ENCODE results near the gene SNU13.
"Not testable (repeated sequence)": the region's sequence is repeated elsewhere in the genome, so short reads cannot be mapped to it uniquely, and the experiment has no call there.

Gene SNU13

DNA sequence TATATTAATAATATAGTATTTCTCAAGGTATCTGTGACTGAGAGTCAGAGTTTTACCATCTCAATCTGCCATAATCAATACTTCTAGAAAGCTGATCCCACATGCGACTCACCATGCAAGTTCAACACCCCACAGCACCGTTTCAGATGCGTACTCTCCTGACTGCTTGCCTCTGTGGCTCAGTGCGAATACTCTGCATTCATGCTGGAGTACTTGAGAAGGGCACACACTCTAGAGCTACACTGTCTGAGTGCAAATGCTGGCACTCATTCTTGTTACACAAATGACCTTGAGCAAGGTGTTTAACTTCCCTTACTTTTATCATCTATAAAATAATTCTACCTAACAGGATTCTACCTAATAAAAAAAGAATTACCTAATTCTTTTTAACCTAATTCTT lies 12.5 kb downstream of the SNU13 start:
- DNase-seq: no peak

DNA sequence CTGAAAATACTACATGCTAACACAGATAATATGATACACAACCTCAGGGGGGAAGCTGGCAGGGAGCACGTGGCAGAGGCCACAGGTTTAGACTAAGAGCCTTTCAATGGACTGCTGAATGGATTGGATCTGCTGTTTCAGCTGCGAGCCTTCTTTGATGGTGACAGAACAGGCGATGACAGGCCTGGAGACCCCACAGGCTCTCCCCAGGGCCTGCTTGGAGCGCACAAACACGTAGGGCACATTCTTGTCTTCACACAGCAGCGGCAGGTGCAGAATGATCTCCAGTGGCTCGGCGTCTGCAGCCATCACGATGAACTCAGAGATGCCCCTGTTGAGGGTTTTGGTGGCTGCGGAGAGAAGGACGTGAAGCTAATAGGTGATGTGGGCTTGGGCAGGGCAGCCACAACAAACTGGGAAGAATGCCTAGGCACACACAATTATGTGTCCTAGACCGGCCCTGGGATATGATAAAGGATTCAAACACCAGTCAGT lies 13.8 kb downstream of the SNU13 start:
- DNase-seq: no peak

DNA sequence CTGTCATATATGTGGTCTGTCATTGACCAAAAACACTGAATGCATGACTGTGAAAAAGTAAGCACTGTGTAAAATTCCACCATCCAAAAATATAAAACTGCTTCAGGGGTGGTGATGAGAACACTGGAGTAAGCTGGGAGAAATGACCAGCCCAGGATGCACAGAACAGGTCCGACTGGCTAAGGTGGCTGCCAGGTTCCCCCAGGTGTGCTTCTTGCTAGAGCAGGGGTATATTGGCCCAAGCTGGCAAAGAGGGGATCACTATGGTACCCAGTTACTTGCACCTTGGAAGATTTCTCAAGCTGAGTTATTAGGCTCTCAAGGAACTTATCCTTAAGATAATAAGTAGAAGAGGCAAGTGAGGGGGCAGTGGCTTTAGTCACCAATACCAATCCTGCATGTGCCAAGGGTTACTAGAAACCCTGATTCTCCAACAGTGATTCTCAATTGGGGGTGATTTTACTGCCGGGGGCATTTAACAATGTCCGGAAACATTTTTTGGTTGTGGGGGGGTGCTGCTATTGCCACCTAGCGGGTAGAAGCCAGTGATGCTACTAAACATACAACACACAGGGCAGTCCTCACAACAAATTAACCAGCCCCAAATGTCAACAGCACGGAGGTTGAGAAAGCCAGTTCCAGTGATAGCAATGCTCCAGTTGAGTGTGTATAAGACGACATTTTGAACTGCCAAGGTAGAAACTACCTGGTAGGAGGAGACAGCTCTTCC lies 15.7 kb downstream of the SNU13 start:
- DNase-seq: no peak

DNA sequence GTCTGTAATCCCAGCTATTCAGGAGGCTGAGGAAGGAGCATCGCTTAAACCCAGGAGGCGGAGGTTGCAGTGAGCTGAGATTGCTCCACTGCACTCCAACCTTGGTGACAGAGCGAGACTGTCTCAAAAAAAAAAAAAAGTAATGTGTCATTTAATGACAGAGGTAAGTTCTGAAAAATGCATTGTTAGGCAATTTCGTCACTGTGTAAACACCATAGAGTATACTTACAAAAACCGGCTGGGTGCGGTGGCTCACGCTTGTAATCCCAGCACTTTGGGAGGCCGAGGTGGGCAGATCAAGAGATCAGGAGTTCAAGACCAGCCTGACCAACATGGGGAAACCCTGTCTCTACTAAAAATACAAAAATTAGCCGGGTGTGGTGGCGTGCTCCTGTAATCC lies 16.6 kb downstream of the SNU13 start:
- DNase-seq: not testable (repeated sequence)

DNA sequence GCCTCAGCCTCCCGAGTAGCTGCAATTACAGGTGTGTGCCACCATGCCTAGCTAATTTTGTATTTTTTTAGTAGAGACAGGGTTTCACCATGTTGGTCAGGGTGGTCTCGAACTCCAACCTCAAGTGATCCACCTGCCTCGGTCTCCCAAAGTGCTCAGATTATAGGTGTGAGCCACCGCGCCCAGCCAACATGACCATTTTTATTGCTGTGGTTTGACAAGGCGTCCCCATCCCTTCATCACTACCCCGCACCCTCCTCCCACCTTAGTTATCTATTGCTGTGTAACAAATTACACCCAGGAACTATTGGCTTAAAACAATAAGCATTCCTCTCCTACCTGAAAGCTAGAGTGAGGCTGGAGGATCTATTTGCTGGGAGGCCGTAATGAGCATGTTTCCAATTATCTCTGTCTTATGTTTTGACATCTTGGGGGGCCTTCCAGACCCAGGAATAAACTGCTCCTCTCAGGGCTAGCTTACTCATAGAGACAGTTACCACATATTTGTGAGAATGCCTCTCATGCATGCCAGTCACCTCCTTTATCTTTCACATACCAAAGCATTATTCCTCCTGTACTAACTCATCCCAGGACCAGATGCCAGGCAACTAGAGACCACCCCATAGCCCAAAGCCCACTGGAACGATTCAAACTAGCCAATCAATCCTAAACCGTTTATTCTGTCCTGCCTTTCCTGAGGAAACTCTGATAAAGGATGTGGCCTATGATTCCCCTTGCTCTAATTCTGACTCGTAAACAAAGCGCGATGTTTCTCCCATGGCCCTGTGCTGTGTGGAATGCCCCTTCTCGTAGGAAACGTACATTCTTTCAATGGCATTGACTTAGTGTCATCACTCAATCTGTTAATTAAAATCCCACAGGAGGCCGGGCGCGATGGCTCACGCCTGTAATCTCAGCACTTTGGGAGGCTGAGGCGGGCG lies 19.4 kb downstream of the SNU13 start:
- DNase-seq: no peak

DNA sequence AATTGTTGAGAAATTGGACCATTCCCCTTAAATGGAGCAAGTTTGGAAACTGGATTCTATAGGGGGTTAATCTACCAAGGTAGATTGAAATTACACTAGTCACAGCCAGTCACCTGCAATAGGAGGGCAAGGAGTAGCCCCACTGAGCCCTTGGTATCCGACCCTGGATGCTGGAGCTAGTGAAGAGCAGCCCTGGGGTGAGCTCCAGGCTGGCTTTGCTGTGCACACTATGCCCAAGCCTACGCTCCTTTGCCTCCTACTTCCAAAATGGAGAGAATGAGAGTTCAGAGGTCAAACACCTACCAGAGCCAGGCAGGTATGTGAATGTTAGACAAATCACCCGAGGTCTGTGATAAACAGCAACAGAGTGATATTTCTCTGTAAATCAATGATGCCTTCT lies 23.7 kb downstream of the SNU13 start:
- no peak for DNase-seq

DNA sequence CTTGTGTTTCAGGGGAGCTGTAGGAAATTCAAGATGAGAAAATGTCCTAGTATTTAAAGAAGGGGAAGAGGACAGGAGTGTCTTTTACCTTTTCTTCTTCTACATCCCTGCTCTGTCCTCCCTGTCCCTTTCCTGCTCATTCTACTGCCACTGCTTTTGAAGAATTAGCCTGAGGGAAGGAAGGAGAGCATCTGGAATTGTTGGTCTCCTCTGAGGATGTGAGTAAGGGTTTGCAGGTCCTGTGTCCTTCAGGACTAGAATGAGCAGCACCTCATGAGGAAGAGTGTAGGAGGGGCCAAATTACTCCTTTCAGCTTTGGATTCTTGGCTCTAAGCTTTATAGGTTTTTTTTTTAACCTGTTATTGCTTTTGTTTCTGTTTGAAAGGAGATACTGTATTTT lies 24.2 kb downstream of the SNU13 start:
- DNase-seq: no peak

GRCh38 chr22:41663594-41663993 lies 25.1 kb downstream of the SNU13 start:
- DNase-seq: not testable (repeated sequence)

GRCh38 chr22:41661713-41662112 lies 27.0 kb downstream of the SNU13 start:
- no peak for DNase-seq

- DNase-seq: no peak
These were observed 27.6 kb downstream of the SNU13 start for GRCh38 chr22:41661088-41661487.

- DNase-seq: no peak
These were observed 28.3 kb downstream of the SNU13 start for GRCh38 chr22:41660416-41660815.

GRCh38 chr22:41659941-41660340 lies 28.7 kb downstream of the SNU13 start:
- no peak for DNase-seq

GRCh38 chr22:41658869-41659268 lies 29.8 kb downstream of the SNU13 start:
- DNase-seq: no peak

- no peak for DNase-seq
These were observed 31.0 kb downstream of the SNU13 start for GRCh38 chr22:41657709-41658108.

DNA sequence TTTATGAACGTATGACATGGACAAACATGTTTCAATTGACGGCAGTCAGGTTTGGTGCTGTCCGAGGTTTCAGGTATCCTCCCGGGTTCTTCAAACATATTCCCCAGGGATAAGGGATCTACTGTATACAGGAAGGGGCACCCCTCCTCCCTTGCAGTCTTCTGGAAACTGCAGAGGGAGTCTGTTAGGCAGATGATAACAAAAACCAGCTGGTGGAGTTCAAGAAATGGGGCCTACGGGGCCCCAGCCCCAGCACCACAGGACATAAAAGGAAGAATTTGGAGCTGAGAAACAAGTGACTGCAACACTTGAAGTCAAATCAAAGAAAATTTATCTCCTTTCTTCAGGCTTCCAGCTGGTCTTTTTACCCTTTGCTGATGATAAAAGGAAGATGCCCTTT lies 32.1 kb downstream of the SNU13 start:
- DNase-seq: no peak

DNA sequence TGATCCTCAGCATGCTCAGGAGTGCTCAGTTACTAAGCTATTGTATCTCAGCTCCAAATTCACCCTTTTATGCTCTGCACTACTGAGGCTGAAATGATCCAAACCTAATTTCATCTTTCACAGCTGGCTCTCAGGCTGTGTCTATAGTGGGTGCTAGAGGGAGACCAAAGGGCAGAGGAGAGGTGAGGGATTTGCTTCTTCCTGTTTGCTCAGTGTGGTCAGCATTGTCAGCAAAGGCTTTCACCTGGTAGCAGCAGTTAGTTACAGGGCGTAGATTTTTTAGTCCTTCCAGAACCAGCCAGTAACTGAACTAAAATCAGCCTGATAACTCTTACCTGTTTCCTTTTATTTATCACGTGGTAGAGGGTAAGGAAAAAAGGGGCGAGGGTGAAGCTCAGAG lies 34.3 kb downstream of the SNU13 start:
- no peak for DNase-seq

GRCh38 chr22:41650821-41651220 lies 37.8 kb downstream of the SNU13 start:
- DNase-seq: no peak

GRCh38 chr22:41650229-41650628 lies 38.4 kb downstream of the SNU13 start:
- no peak for DNase-seq

DNA sequence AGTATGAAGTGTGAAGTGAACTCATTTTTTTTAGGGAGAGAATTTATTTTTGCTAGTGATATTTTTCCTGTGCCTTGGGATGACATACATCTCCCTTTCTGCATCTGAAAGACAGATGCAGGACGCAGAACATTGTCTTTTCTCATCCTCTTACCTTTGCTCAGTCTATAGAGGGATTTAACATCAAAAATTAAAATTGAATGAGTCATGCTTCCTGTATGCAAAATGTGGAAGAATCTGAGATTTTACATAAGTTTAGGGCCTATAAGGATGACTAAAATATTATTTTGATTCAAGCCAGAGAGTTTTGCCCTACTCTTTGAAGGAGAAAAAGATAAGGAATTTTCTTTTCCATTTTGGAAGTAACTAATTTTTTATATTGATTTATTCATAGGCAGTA lies 40.2 kb downstream of the SNU13 start:
- DNase-seq: no peak

DNA sequence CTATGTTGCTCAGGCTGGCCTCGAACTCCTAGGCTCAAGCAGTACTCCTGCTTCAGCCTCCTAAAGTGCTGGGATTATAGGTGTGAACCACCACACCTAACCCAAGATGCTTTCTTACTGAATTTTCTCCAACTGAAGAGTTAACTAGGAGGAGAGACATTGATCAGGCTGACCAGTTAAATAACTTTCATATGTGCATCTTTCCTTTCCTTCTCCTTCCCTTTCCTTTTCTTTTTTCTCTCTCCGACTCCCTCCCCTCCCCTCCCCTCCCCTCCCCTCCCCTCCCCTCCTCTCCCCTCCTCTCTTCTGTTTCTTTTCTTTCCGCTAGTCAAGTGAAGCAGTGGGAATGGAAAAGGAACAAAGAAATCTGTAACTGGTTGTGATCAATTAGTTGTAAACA lies 40.9 kb downstream of the SNU13 start:
- DNase-seq: no peak

- DNase-seq: no peak
These were observed 46.1 kb downstream of the SNU13 start for GRCh38 chr22:41642331-41643110.

- DNase-seq: no peak
These were observed 46.8 kb downstream of the SNU13 start for GRCh38 chr22:41641854-41642253.

- no peak for DNase-seq
These were observed 49.9 kb downstream of the SNU13 start for GRCh38 chr22:41638748-41639147.
